ENCODE results near the gene ADAM19. TPM values are rescaled to one million over a fixed set of nuclear protein-coding genes. Genes with fewer than 3 reads are reported as not detected.

ADAM19 gene
- total RNA-seq, 1 experiment from 2014 or later, result 4.9 TPM

DNA sequence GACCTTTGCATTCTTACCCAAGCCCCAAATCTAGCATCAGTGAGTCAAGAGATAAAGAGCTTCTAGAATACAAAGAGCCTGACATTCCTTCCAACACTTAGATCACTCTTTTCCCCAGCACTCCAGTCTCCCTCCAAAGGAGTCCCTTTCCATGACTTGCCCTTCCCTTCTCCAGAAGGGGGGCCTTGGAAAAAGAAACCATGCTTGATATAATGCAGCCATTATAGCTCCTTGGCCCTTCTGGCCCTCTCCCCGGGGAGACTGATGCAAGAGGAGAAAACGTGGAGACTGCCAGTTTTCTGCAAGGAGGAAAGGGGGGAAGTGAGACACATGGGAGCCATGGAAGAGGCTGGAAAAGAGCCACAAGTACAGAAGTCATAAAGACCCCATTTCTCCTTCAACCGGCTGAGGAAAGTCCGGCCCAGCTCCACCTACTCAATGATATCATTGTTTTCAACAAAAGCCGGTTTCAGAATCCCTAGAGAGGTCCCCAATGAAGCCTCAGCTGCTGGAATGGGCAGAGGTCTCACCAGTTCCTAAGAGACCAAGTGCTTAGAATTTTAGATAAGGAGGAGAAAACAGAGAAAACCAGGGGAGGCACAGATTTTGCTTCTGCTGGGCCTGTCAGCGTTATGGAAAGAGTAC is 29.0 kb downstream of the ADAM19 start:
- H2AFZ ChIP-seq (ENCODE audit: low read length), result no peak overlapping the region
- peaks cover 14% of the 10 kb centered on the region for H3K4me1 ChIP-seq (ENCODE audit: low read length)
- H4K20me1 ChIP-seq (ENCODE audit: insufficient read depth, low read depth, low read length), result 0 out of 2 replicates have a peak, but pooled peaks cover 7% of the 10 kb centered on the region
- H3K4me2 ChIP-seq (ENCODE audit: low read depth, low read length, poor library complexity, severe bottlenecking), result no peak overlapping the region
- no peaks in the 10 kb centered on the region for H3K9me2 ChIP-seq (replicated peaks; ENCODE audit: insufficient read depth, low read length)
- H3K9me3 ChIP-seq (ENCODE audit: low read length), result no peaks in the 10 kb centered on the region
- H3K27me3 ChIP-seq (ENCODE audit: low read length), result no peaks in the 10 kb centered on the region
- H3K27ac ChIP-seq (ENCODE audit: low read length), result no peak overlapping the region
- no peaks in the 10 kb centered on the region for H3K36me3 ChIP-seq (ENCODE audit: insufficient read depth, low read length)
- DNase-seq, result no peak
- H3K79me2 ChIP-seq (ENCODE audit: low read length), result no peaks in the 10 kb centered on the region
- H3K9ac ChIP-seq (ENCODE audit: low read length), result no peak overlapping the region
- no peak overlapping the region for H3K4me3 ChIP-seq (ENCODE audit: low read length)

DNA sequence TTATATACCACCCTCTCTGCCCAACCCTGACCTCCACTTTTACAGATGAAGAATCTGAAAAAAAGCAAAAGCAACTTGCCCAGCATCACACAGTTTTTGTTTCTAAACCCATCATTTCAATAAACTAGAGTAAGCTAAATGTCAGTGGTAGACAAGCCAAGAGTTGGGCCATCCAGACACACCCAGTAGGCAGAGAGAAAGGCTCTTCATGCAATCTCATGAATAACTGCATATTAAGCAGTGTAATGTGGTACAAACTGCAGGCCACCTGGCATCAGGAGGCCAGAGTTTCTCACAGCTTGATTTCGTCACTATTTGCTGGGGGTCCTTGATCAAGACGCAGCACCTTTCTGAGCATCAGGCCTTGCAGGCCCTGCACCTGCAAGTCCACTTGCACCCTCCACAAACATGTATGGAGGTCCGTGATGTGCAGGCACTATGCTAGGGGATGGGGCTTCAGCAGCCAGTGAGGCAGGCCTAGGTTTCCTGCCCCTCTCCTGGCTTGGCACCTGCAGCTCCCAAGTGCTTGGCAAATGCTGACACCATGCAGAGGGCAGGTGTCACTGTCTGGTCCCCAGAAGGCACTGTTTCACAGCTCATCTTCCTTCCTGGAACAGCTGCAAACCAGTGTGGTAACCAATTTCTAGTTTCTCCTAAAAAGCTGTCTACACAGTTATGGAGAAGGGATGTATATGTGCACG is 29.8 kb downstream of the ADAM19 start:
- peaks cover 7% of the 10 kb centered on the region; the same call in 1 of the 2 replicates for H4K20me1 ChIP-seq (ENCODE audit: insufficient read depth, low read depth, low read length)
- H3K4me3 ChIP-seq (ENCODE audit: low read length), result no peak overlapping the region
- no peaks in the 10 kb centered on the region for H3K36me3 ChIP-seq (ENCODE audit: insufficient read depth, low read length)
- no peak overlapping the region for H3K9ac ChIP-seq (ENCODE audit: low read length)
- H3K4me2 ChIP-seq (ENCODE audit: low read depth, low read length, poor library complexity, severe bottlenecking), result no peak overlapping the region
- H3K79me2 ChIP-seq (ENCODE audit: low read length), result no peaks in the 10 kb centered on the region
- no peak overlapping the region for H2AFZ ChIP-seq (ENCODE audit: low read length)
- no peaks in the 10 kb centered on the region for H3K9me2 ChIP-seq (replicated peaks; ENCODE audit: insufficient read depth, low read length)
- H3K27me3 ChIP-seq (ENCODE audit: low read length), result no peaks in the 10 kb centered on the region
- no peak overlapping the region for H3K27ac ChIP-seq (ENCODE audit: low read length)
- no peak for DNase-seq
- peaks cover 22% of the 10 kb centered on the region for H3K4me1 ChIP-seq (ENCODE audit: low read length)
- no peaks in the 10 kb centered on the region for H3K9me3 ChIP-seq (ENCODE audit: low read length)

GRCh38 chr5:157544623-157544989 is 31.0 kb downstream of the ADAM19 start:
- H3K27ac ChIP-seq (ENCODE audit: low read length), result no peak overlapping the region
- H3K4me1 ChIP-seq (ENCODE audit: low read length), result peaks cover 18% of the 10 kb centered on the region
- peaks cover 10% of the 10 kb centered on the region; the same call in 1 of the 2 replicates for H4K20me1 ChIP-seq (ENCODE audit: insufficient read depth, low read depth, low read length)

GRCh38 chr5:157543825-157544622 is 31.6 kb downstream of the ADAM19 start:
- Histone ChIP-seq H3K4me2 (ENCODE audit: low read depth, low read length, poor library complexity, severe bottlenecking) (no peak overlapping the region), H2AFZ (ENCODE audit: low read length) (no peak overlapping the region), H3K79me2 (ENCODE audit: low read length) (no peaks in the 10 kb centered on the region), H3K9me2 (replicated peaks; ENCODE audit: insufficient read depth, low read length) (no peaks in the 10 kb centered on the region), H3K9ac (ENCODE audit: low read length) (no peak overlapping the region), H3K4me3 (ENCODE audit: low read length) (no peak overlapping the region), H3K27me3 (ENCODE audit: low read length) (no peaks in the 10 kb centered on the region), H4K20me1 (ENCODE audit: insufficient read depth, low read depth, low read length) (peaks cover 10% of the 10 kb centered on the region; the same call in 1 of the 2 replicates), H3K36me3 (ENCODE audit: insufficient read depth, low read length) (no peaks in the 10 kb centered on the region), H3K9me3 (ENCODE audit: low read length) (no peaks in the 10 kb centered on the region), H3K4me1 (ENCODE audit: low read length) (peaks cover 14% of the 10 kb centered on the region), H3K27ac (ENCODE audit: low read length) (no peak overlapping the region)
- no peak for DNase-seq

More at GRCh38 chr5:157544623-157544989, 31.0 kb downstream of the ADAM19 start:
- H3K9ac ChIP-seq (ENCODE audit: low read length), result no peak overlapping the region
- H3K36me3 ChIP-seq (ENCODE audit: insufficient read depth, low read length), result no peaks in the 10 kb centered on the region
- H3K79me2 ChIP-seq (ENCODE audit: low read length), result no peaks in the 10 kb centered on the region
- H2AFZ ChIP-seq (ENCODE audit: low read length), result no peak overlapping the region
- H3K9me3 ChIP-seq (ENCODE audit: low read length), result no peaks in the 10 kb centered on the region
- H3K4me3 ChIP-seq (ENCODE audit: low read length), result no peak overlapping the region
- H3K4me2 ChIP-seq (ENCODE audit: low read depth, low read length, poor library complexity, severe bottlenecking), result no peak overlapping the region
- H3K27me3 ChIP-seq (ENCODE audit: low read length), result no peaks in the 10 kb centered on the region
- DNase-seq, result no peak
- H3K9me2 ChIP-seq (replicated peaks; ENCODE audit: insufficient read depth, low read length), result no peaks in the 10 kb centered on the region

- Histone ChIP-seq H3K9ac (ENCODE audit: low read length) (no peak overlapping the region), H4K20me1 (ENCODE audit: insufficient read depth, low read depth, low read length) (peaks cover 10% of the 10 kb centered on the region; the same call in 1 of the 2 replicates), H3K4me1 (ENCODE audit: low read length) (peaks cover 14% of the 10 kb centered on the region), H3K9me2 (replicated peaks; ENCODE audit: insufficient read depth, low read length) (no peaks in the 10 kb centered on the region), H3K4me2 (ENCODE audit: low read depth, low read length, poor library complexity, severe bottlenecking) (no peak overlapping the region), H3K9me3 (ENCODE audit: low read length) (no peaks in the 10 kb centered on the region), H3K79me2 (ENCODE audit: low read length) (no peaks in the 10 kb centered on the region), H3K36me3 (ENCODE audit: insufficient read depth, low read length) (no peaks in the 10 kb centered on the region), H2AFZ (ENCODE audit: low read length) (no peak overlapping the region), H3K4me3 (ENCODE audit: low read length) (no peak overlapping the region), H3K27ac (ENCODE audit: low read length) (no peak overlapping the region), H3K27me3 (ENCODE audit: low read length) (no peaks in the 10 kb centered on the region)
- DNase-seq, result no peak
Measured at GRCh38 chr5:157542282-157543000, 33.1 kb downstream of the ADAM19 start.

GRCh38 chr5:157541447-157542118 is 34.0 kb downstream of the ADAM19 start:
- DNase-seq, result no peak
- Histone ChIP-seq H3K27ac (ENCODE audit: low read length) (no peak overlapping the region), H3K4me2 (ENCODE audit: low read depth, low read length, poor library complexity, severe bottlenecking) (no peak overlapping the region)

DNA sequence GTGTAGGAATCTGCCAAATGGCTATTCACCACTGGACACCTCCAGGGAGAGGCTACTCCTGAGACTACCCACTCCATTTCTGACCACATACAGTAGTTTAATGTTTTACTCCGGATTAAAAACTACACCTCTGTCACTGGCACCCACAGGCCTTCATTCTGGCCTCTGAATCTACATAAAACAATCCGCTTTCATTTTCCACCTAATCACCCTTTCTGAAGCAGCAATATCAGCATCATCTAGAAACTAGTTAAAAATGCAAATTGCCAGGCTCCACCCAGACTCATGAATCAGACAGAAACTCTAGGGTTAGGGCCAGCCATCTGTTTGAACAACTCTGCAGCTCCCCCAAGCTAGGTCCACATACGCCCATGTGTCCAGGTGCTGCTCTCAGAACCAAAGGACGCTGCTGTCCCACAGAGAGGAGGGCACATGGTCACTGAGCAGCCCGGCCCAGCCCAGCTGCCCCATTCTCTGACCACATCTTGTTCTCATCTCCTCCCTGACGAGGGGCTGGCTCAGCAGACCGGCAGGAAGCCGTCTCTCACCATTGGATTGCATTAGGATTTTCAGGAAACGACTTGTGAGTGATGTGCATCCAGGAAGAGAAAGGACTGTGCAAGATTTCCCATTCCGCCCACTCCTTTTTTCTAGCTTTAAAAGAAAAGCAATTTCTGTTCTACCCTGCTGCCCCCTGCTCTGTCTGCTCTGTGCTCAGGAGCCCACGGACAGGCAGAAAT is 34.7 kb downstream of the ADAM19 start:
- Histone ChIP-seq H3K4me3 (ENCODE audit: low read length) (no peak overlapping the region), H3K4me1 (ENCODE audit: low read length) (peaks cover 14% of the 10 kb centered on the region), H3K9me2 (replicated peaks; ENCODE audit: insufficient read depth, low read length) (no peaks in the 10 kb centered on the region), H3K79me2 (ENCODE audit: low read length) (no peaks in the 10 kb centered on the region), H3K27me3 (ENCODE audit: low read length) (no peaks in the 10 kb centered on the region), H3K27ac (ENCODE audit: low read length) (no peak overlapping the region), H3K36me3 (ENCODE audit: insufficient read depth, low read length) (no peaks in the 10 kb centered on the region), H3K9me3 (ENCODE audit: low read length) (no peaks in the 10 kb centered on the region), H4K20me1 (ENCODE audit: insufficient read depth, low read depth, low read length) (peaks cover 8% of the 10 kb centered on the region; the same call in 1 of the 2 replicates), H3K4me2 (ENCODE audit: low read depth, low read length, poor library complexity, severe bottlenecking) (no peak overlapping the region), H3K9ac (ENCODE audit: low read length) (no peak overlapping the region), H2AFZ (ENCODE audit: low read length) (no peak overlapping the region)
- DNase-seq, result no peak

More at GRCh38 chr5:157541447-157542118, 34.0 kb downstream of the ADAM19 start:
- no peaks in the 10 kb centered on the region for H3K9me3 ChIP-seq (ENCODE audit: low read length)
- H3K4me3 ChIP-seq (ENCODE audit: low read length), result no peak overlapping the region
- H3K79me2 ChIP-seq (ENCODE audit: low read length), result no peaks in the 10 kb centered on the region
- no peaks in the 10 kb centered on the region for H3K27me3 ChIP-seq (ENCODE audit: low read length)
- H2AFZ ChIP-seq (ENCODE audit: low read length), result no peak overlapping the region
- no peak overlapping the region for H3K9ac ChIP-seq (ENCODE audit: low read length)
- no peaks in the 10 kb centered on the region for H3K9me2 ChIP-seq (replicated peaks; ENCODE audit: insufficient read depth, low read length)
- no peaks in the 10 kb centered on the region for H3K36me3 ChIP-seq (ENCODE audit: insufficient read depth, low read length)
- H4K20me1 ChIP-seq (ENCODE audit: insufficient read depth, low read depth, low read length), result peaks cover 10% of the 10 kb centered on the region; the same call in 1 of the 2 replicates
- H3K4me1 ChIP-seq (ENCODE audit: low read length), result peaks cover 14% of the 10 kb centered on the region

Measured in Karpas-422 (cell line).